ENCODE measurements around the gene SDK1. TPM values are rescaled to one million over a fixed set of nuclear protein-coding genes. Genes with fewer than 3 reads are reported as not detected.
A peak's percentile ranks its signal among the peaks of the same experiment; 100 is the strongest.

Gene SDK1
- total and polyA plus RNA-seq, 12 donors, result 1.0 to 5.3 (median 3.2) TPM

DNA sequence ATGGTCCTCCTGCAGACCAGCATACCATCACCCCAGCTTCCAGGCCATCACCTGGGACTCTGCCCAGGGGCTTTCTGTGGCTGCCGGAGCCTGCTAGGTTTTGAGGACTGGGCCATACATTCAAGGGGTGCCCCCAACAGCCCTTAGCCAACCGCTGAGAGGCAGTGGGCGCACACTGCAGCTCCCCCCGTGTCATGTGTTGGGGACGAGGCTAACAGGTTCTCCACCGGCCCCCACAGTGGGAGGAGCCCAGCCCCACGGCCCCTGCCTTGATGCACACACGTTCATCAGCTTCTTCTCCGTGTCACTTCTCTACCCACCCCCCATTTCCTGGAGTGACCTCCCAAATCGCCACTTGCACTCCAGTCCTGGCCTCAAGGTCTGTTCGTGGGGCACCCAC, 837.8 kb downstream of the SDK1 start:
- Histone ChIP-seq H3K27me3 (peaks cover 0 to 10% (median 5%) of the 10 kb centered on the region in 7 donors), H3K4me1 (no peaks in the 10 kb centered on the region), H3K36me3 (no peaks in the 10 kb centered on the region), H3K27ac (no peak overlapping the region), H3K4me3 (no peak overlapping the region), H3K9me3 (no peaks in the 10 kb centered on the region)
- TF ChIP-seq, protein P1, sequence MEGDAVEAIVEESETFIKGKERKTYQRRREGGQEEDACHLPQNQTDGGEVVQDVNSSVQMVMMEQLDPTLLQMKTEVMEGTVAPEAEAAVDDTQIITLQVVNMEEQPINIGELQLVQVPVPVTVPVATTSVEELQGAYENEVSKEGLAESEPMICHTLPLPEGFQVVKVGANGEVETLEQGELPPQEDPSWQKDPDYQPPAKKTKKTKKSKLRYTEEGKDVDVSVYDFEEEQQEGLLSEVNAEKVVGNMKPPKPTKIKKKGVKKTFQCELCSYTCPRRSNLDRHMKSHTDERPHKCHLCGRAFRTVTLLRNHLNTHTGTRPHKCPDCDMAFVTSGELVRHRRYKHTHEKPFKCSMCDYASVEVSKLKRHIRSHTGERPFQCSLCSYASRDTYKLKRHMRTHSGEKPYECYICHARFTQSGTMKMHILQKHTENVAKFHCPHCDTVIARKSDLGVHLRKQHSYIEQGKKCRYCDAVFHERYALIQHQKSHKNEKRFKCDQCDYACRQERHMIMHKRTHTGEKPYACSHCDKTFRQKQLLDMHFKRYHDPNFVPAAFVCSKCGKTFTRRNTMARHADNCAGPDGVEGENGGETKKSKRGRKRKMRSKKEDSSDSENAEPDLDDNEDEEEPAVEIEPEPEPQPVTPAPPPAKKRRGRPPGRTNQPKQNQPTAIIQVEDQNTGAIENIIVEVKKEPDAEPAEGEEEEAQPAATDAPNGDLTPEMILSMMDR (IDR thresholded peaks at IDR 0.05), result no peak
- intact Hi-C loops (cut with DNase I), result no loop called here
- 82 to 91% methylated on average over 11 of the region's 11 CpGs for WGBS, 2 donors
- DNase-seq, result no peak
- ATAC-seq, result no peak

DNA sequence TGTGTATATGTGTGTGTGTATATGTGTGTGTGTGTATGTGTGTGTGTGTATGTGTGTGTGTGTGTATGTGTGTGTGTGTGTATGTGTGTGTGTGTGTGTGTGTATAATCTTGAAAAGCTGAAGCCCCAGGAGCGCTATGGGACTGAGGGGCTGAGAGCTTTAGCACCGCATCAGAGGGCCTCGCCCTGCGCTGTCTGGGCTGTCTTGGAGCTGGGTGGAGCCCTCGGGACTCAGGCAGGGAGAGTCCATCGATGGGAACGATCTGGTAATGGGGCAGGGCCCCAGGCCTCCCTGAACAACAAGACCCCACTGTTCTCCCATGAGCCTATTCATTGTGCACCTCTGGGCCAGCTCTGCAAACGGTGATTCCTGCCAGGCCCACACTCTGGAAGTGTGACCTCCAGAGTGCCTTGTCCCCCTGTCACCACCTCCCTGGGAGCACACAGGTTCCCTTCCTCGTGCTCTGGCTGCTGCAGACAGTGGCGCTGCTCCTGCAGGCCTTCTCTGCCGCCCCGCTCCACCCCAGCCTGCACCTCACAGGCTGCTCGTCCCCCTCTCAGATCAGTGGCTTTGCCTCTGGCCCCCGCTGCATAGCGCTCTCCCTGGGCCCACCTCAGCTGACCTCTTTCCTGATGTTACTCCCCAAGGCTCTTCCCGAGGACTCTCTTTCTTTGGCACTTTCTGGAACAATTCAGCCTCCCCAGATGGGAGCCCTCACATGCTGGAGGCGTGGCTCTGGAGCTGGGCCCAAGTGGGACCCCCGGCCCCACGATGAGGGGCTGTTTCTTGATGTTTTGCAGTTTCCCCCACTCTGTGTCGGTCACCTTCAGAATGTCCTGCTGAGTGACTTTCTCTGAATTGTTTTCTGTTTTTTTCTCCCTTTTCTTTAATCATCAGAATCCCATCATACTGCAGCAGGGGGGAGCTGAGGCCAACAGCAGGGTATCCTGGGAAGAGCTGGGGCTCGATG, 838.9 kb downstream of the SDK1 start:
- intact Hi-C loops (cut with DNase I), result no loop called here
- peaks cover 0 to 15% (median 8%) of the 10 kb centered on the region in 7 donors for H3K27me3 ChIP-seq
- TF ChIP-seq, protein P1 (IDR thresholded peaks at IDR 0.05), result no peak
- no peak for DNase-seq
- H3K27ac ChIP-seq, result no peak overlapping the region
- H3K36me3 ChIP-seq, result no peaks in the 10 kb centered on the region
- peaks cover 0 to 2% (median 0%) of the 10 kb centered on the region in 9 donors for H3K4me1 ChIP-seq
- no peaks in the 10 kb centered on the region for H3K9me3 ChIP-seq
- ATAC-seq, result peak in 2 of 8 donors; percentile 38 to 41
- WGBS, 2 donors, result 55 to 68% methylated on average over 21 of the region's 21 CpGs
- H3K4me3 ChIP-seq, result no peak overlapping the region

DNA sequence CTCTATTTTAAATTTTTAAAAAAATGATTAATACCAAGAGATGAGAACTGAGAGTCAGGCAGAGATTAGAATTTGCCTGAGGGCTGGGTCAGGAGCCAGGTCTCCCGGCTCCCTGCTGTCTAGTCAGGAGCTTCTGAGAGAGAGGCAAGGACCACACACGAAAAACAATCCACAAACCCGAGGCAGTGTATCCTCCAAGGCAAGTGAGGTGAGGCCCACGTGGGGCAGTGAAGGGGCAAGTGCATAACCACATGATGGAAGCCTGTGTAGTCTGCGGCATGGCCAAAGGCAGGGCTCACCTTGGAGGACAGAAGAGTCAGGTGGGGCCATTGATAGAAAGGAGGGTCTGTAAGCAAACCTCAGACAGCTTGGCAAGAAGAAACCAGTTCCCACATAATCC, 839.9 kb downstream of the SDK1 start:
- WGBS, 2 donors, result 77 to 79% methylated on average over 5 of the region's 5 CpGs
- no peaks in the 10 kb centered on the region for H3K36me3 ChIP-seq
- H3K4me1 ChIP-seq, result peaks cover 0 to 6% (median 0%) of the 10 kb centered on the region in 9 donors
- H3K4me3 ChIP-seq, result no peak overlapping the region
- intact Hi-C loops (cut with DNase I), result no loop called here
- no peak for DNase-seq
- no peak overlapping the region for H3K27ac ChIP-seq
- peaks cover 0 to 20% (median 9%) of the 10 kb centered on the region in 7 donors for H3K27me3 ChIP-seq
- no peaks in the 10 kb centered on the region for H3K9me3 ChIP-seq
- no peak for ATAC-seq
- TF ChIP-seq, protein P1 (IDR thresholded peaks at IDR 0.05), result no peak

DNA sequence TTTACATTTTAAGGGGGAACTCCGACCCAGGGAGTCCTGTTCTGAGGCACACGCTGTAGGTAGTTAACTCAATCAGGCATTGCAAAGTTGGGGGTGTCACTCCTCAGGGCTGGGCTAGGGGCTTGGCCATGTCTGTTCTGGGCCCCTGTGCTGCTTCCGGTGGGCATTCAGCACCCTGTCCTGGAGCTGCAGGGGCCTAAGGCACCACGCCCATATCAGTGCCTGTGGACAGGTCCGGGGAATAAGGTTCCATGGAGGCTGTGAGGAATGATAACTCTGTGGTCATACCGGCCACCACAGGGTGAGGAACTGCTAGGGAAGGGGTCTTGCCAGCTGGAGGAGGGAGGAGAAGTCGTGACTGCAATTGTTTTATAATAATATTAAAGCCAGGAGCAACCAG, 842.0 kb downstream of the SDK1 start:
- ATAC-seq (no peak), DNase-seq (no peak)
- peaks cover 0 to 20% (median 9%) of the 10 kb centered on the region in 7 donors for H3K27me3 ChIP-seq
- WGBS, 2 donors, result 93 to 94% methylated on average over 7 of the region's 7 CpGs
- H3K36me3 ChIP-seq, result no peaks in the 10 kb centered on the region
- H3K27ac ChIP-seq, result no peak overlapping the region
- TF ChIP-seq, protein P1 (IDR thresholded peaks at IDR 0.05), result no peak
- H3K9me3 ChIP-seq, result no peaks in the 10 kb centered on the region
- H3K4me1 ChIP-seq, result peaks cover 0 to 6% (median 0%) of the 10 kb centered on the region in 9 donors
- intact Hi-C loops (cut with DNase I), result no loop called here
- no peak overlapping the region for H3K4me3 ChIP-seq

Measured in heart right ventricle (tissue), 16 donors.